Karpas-422 (cell line): Measurements from ENCODE around the gene MIEN1. TPM values are rescaled to one million over a fixed set of nuclear protein-coding genes. Genes with fewer than 3 reads are reported as not detected.
"Not testable (repeated sequence)": the region's sequence is repeated elsewhere in the genome, so short reads cannot be mapped to it uniquely, and the experiment has no call there.

Experiments used
- DNase-seq: peaks from one replicate; pipeline ENCODE4 v3.0.0-alpha.2; 2015
- H2AFZ ChIP-seq: fragments of 200-600 bp; sonication (generic); 2 replicates; pipeline ENCODE4 v1.6.1; 2014; ENCODE audit warnings: antibody characterized with exemption, low read length, mixed read lengths
- H3K27ac ChIP-seq: fragments of 200-600 bp; sonication (generic); 2 replicates; pipeline ENCODE4 v1.5.1; 2014; ENCODE audit warnings: mild to moderate bottlenecking, low read length, moderate library complexity
- H3K27me3 ChIP-seq: fragments of 200-600 bp; sonication (generic); 2 replicates; pipeline ENCODE4 v1.6.1; 2014; ENCODE audit warnings: low read length, mixed read lengths
- H3K36me3 ChIP-seq: fragments of 200-600 bp; sonication (generic); 2 replicates; pipeline ENCODE4 v1.6.1; 2014; ENCODE audit warnings: low read length, mixed read lengths; ENCODE audit not compliant: insufficient read depth
- H3K4me1 ChIP-seq: fragments of 200-600 bp; sonication (generic); 2 replicates; pipeline ENCODE4 v1.6.1; 2014; ENCODE audit warnings: mild to moderate bottlenecking, low read length, mixed read lengths
- H3K4me2 ChIP-seq: fragments of 200-600 bp; sonication (generic); 2 replicates; pipeline ENCODE4 v1.6.1; 2014; ENCODE audit warnings: low read length, low read depth, mild to moderate bottlenecking; ENCODE audit not compliant: poor library complexity, severe bottlenecking
- H3K4me3 ChIP-seq: fragments of 200-600 bp; sonication (generic); 2 replicates; pipeline ENCODE4 v1.5.1; 2014; ENCODE audit warnings: mild to moderate bottlenecking, antibody characterized with exemption, low read length, mixed read lengths
- H3K79me2 ChIP-seq: fragments of 200-600 bp; sonication (generic); 2 replicates; pipeline ENCODE4 v1.6.1; 2014; ENCODE audit warnings: mild to moderate bottlenecking, low read length, mixed read lengths
- H3K9ac ChIP-seq: fragments of 200-600 bp; sonication (generic); 2 replicates; pipeline ENCODE4 v1.6.0; 2014; ENCODE audit warnings: low read length
- H3K9me2 ChIP-seq: fragments of 200-600 bp; sonication (generic), shearing (Covaris generic); replicated peaks from 2 replicates; pipeline ENCODE4 v1.6.0; 2014; ENCODE audit warnings: mild to moderate bottlenecking, low read length, moderate library complexity; ENCODE audit not compliant: insufficient read depth
- H3K9me3 ChIP-seq: fragments of 300-700, 200-600 bp; sonication (generic); 2 replicates; pipeline ENCODE4 v1.6.1; 2014; ENCODE audit warnings: low read length, mixed read lengths
- H4K20me1 ChIP-seq: fragments of 200-600 bp; sonication (generic); 2 replicates; pipeline ENCODE4 v1.6.1; 2014; ENCODE audit warnings: mild to moderate bottlenecking, antibody characterized with exemption, low read length, low read depth; ENCODE audit not compliant: insufficient read depth
- total RNA-seq: library from RNA; depleted of rRNA; stranded (reverse); fragments of >200 nt; shearing (Covaris generic); gene quantifications from 2 replicates; pipeline ENCODE4 v1.2.3, GENCODE V29; 2014; ENCODE audit warnings: low replicate concordance

MIEN1 gene
- total RNA-seq, 1 experiment from 2014 or later, result 77.8 TPM

GRCh38 chr17:39769974-39770587 lies 39.7 kb upstream of the MIEN1 start:
- H3K27me3 ChIP-seq, result no peaks in the 10 kb centered on the region
- no peaks in the 10 kb centered on the region for H3K9me2 ChIP-seq
- peaks cover 61% of the 10 kb centered on the region for H3K36me3 ChIP-seq
- H3K9me3 ChIP-seq, result no peaks in the 10 kb centered on the region
- peak overlapping the region; percentile 12; the same call in 1 of the 2 replicates for H3K4me3 ChIP-seq
- peak overlapping the region; percentile 57 for H3K9ac ChIP-seq
- DNase-seq, result peak; percentile 72
- H2AFZ ChIP-seq, result no peak overlapping the region
- H4K20me1 ChIP-seq, result no peaks in the 10 kb centered on the region
- peaks cover 94% of the 10 kb centered on the region for H3K79me2 ChIP-seq
- peak overlapping the region; percentile 96 for H3K27ac ChIP-seq
- H3K4me2 ChIP-seq, result peak overlapping the region; percentile 65
- peaks cover 97% of the 10 kb centered on the region for H3K4me1 ChIP-seq

- Histone ChIP-seq H3K79me2 (peaks cover 72% of the 10 kb centered on the region), H3K27ac (peak overlapping the region; percentile 96), H3K4me1 (peaks cover 77% of the 10 kb centered on the region), H3K9me2 (no peaks in the 10 kb centered on the region), H3K9ac (0 out of 2 replicates have a peak overlapping the region, but pooled peaks have one; percentile 19), H3K27me3 (no peaks in the 10 kb centered on the region), H2AFZ (no peak overlapping the region), H3K36me3 (peaks cover 61% of the 10 kb centered on the region), H3K4me2 (no peak overlapping the region), H4K20me1 (no peaks in the 10 kb centered on the region), H3K4me3 (no peak overlapping the region), H3K9me3 (no peaks in the 10 kb centered on the region)
- no peak for DNase-seq
Measured at GRCh38 chr17:39767147-39767546, 36.8 kb upstream of the MIEN1 start.

- peaks cover 69% of the 10 kb centered on the region for H3K36me3 ChIP-seq
- peaks cover 73% of the 10 kb centered on the region for H3K4me1 ChIP-seq
- no peak overlapping the region for H3K4me3 ChIP-seq
- peak overlapping the region; percentile 65 for H3K27ac ChIP-seq
- H3K79me2 ChIP-seq, result peaks cover 60% of the 10 kb centered on the region
- H3K27me3 ChIP-seq, result no peaks in the 10 kb centered on the region
- H3K9me3 ChIP-seq, result no peaks in the 10 kb centered on the region
- no peak overlapping the region for H2AFZ ChIP-seq
- DNase-seq, result no peak
- no peak overlapping the region for H3K9ac ChIP-seq
- no peaks in the 10 kb centered on the region for H3K9me2 ChIP-seq
- no peaks in the 10 kb centered on the region for H4K20me1 ChIP-seq
- H3K4me2 ChIP-seq, result no peak overlapping the region
Measured at GRCh38 chr17:39765766-39766165, 35.4 kb upstream of the MIEN1 start.

- no peaks in the 10 kb centered on the region for H4K20me1 ChIP-seq
- peaks cover 72% of the 10 kb centered on the region for H3K4me1 ChIP-seq
- no peak for DNase-seq
- no peak overlapping the region for H2AFZ ChIP-seq
- peaks cover 55% of the 10 kb centered on the region for H3K79me2 ChIP-seq
- no peak overlapping the region for H3K4me2 ChIP-seq
- H3K9me2 ChIP-seq, result no peaks in the 10 kb centered on the region
- H3K4me3 ChIP-seq, result no peak overlapping the region
- H3K36me3 ChIP-seq, result peaks cover 72% of the 10 kb centered on the region
- no peaks in the 10 kb centered on the region for H3K27me3 ChIP-seq
- peak overlapping the region; percentile 65 for H3K27ac ChIP-seq
- H3K9me3 ChIP-seq, result no peaks in the 10 kb centered on the region
- H3K9ac ChIP-seq, result no peak overlapping the region
Measured at GRCh38 chr17:39765175-39765574, 34.8 kb upstream of the MIEN1 start.

- H3K27ac ChIP-seq, H3K27me3 ChIP-seq, H3K9ac ChIP-seq, H3K4me3 ChIP-seq, H3K9me3 ChIP-seq, H2AFZ ChIP-seq, H3K4me2 ChIP-seq, H3K9me2 ChIP-seq, DNase-seq, H4K20me1 ChIP-seq: not testable (repeated sequence)
- Histone ChIP-seq H3K36me3 (peaks cover 66% of the 10 kb centered on the region), H3K79me2 (peaks cover 45% of the 10 kb centered on the region), H3K4me1 (peaks cover 71% of the 10 kb centered on the region)
Measured at GRCh38 chr17:39764171-39764570, 33.8 kb upstream of the MIEN1 start.

GRCh38 chr17:39763051-39763820 lies 32.9 kb upstream of the MIEN1 start:
- Histone ChIP-seq H3K9me2 (no peaks in the 10 kb centered on the region), H3K36me3 (peaks cover 57% of the 10 kb centered on the region), H3K9ac (no peak overlapping the region), H2AFZ (no peak overlapping the region), H3K27ac (peak overlapping the region; percentile 22), H3K79me2 (peaks cover 36% of the 10 kb centered on the region), H3K9me3 (no peaks in the 10 kb centered on the region), H4K20me1 (no peaks in the 10 kb centered on the region), H3K4me1 (peaks cover 71% of the 10 kb centered on the region), H3K27me3 (no peaks in the 10 kb centered on the region), H3K4me3 (no peak overlapping the region), H3K4me2 (no peak overlapping the region)
- DNase-seq, result no peak

GRCh38 chr17:39761861-39762496 lies 31.6 kb upstream of the MIEN1 start:
- Histone ChIP-seq H3K9me2 (no peaks in the 10 kb centered on the region), H3K9me3 (no peaks in the 10 kb centered on the region), H3K4me1 (peaks cover 73% of the 10 kb centered on the region), H3K4me3 (no peak overlapping the region), H4K20me1 (no peaks in the 10 kb centered on the region), H3K36me3 (peaks cover 52% of the 10 kb centered on the region), H3K27ac (peak overlapping the region; percentile 79), H3K9ac (no peak overlapping the region), H2AFZ (no peak overlapping the region), H3K27me3 (no peaks in the 10 kb centered on the region), H3K4me2 (no peak overlapping the region), H3K79me2 (peaks cover 26% of the 10 kb centered on the region)
- DNase-seq, result no peak

GRCh38 chr17:39759204-39759603 lies 28.9 kb upstream of the MIEN1 start:
- Histone ChIP-seq H3K4me2 (peak overlapping the region; percentile 98), H3K79me2 (no peaks in the 10 kb centered on the region)

More at GRCh38 chr17:39759204-39759603, 28.9 kb upstream of the MIEN1 start:
- H3K27ac ChIP-seq, result peak overlapping the region; percentile 100
- H3K9me3 ChIP-seq, result no peaks in the 10 kb centered on the region
- no peak overlapping the region for H2AFZ ChIP-seq
- H3K9me2 ChIP-seq, result no peaks in the 10 kb centered on the region
- H3K4me3 ChIP-seq, result 0 out of 2 replicates have a peak overlapping the region, but pooled peaks have one; percentile 4
- no peaks in the 10 kb centered on the region for H4K20me1 ChIP-seq
- peaks cover 24% of the 10 kb centered on the region for H3K36me3 ChIP-seq
- H3K9ac ChIP-seq, result peak overlapping the region; percentile 99
- H3K4me1 ChIP-seq, result peaks cover 73% of the 10 kb centered on the region
- peak; percentile 81 for DNase-seq
- H3K27me3 ChIP-seq, result no peaks in the 10 kb centered on the region
